GM21526 (cell line): Measurements from ENCODE around the gene PTPRB.
"Not testable (repeated sequence)": the region's sequence is repeated elsewhere in the genome, so short reads cannot be mapped to it uniquely, and the experiment has no call there.

Source experiments
- ATAC-seq: cut with Tn5 transposase; IDR thresholded peaks from one replicate; pipeline ENCODE4 v1.9.1; 2021; ENCODE audit warnings: moderate library complexity; ENCODE audit not compliant: unreplicated experiment, low FRiP score

Gene PTPRB

DNA sequence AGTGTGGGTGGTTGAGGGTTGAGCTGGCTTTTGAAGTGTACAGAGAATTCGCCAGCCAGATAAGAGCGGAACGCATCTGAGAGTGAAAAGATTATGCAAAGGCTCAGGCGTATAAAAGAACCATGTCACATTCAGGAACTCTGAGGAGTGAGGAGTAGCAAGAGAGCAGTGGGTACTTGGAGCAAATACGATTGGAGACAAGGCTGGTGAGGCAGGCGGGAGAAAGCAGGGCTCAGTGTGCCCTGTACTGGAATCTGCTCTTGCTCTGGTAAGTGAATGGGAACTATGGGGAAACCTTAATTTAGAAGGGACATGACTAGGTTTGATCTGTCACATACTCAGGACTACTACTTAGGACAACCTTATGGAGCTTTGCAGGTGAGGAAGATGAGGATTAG, 87.0 kb downstream of the PTPRB start:
- no peak for ATAC-seq

- no peak for ATAC-seq
Measured at GRCh38 chr12:70549340-70550179, 87.7 kb downstream of the PTPRB start.

GRCh38 chr12:70543444-70543843, 93.8 kb downstream of the PTPRB start:
- ATAC-seq: no peak

DNA sequence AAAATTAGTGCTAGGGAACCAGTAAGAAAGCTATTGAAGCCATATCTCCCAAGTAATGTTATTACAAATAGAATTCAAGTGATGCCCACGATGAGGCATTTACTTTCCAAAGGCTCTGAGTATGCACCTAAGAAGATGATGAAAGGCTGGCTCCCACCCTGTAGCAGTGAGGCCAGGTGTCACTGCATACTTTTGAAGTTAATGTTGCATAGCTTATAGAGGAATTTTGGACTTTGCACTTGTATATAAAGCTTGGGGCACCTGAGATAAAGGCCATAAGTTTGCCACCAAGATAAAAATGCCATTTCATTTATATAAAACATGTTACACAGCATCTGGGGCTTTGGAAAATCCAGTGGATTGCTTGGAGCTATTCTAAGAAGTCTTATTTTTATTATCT, 96.2 kb downstream of the PTPRB start:
- ATAC-seq: no peak

DNA sequence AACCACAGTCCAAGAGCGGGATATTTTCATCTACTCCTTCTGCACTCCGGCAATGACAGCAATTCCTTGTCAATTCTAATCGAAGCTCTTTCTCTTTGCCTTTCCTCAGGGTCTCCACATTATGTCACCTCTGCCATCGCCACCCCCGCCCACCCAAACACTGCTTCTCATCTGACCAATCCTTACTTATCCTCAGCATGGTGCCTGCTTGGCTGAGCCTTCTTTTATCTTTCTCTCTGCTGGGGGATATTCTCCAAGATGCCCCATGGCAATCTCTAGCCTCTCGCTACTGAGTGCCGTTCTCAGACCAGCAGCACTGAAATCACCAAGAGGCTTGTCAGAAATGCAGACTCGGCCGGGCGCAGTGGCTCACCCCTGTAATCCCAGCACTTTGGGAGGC, 100.6 kb downstream of the PTPRB start:
- no peak for ATAC-seq

DNA sequence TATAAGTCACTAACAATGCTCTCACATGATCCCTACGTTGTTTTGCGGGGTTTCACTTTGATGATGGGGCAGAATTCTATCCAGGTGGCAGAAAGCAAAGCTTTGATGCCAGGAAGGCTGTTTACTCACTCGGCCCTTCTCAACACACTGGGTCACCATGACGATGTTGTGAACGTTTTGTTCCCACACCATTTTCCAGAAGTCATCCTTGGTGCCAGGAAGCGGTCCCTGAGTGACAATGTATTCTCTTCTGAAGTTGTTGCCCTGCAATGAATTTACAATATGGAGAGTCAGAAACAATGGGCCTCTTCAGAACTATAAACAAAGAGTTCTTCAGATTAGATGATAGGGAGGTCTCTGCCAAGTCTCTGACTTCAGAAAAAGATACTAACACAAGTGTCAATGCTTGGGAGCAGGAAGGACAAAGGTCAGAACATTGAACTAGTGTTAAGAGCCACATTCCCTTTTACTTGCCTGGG, 101.3 kb downstream of the PTPRB start:
- ATAC-seq: no peak

DNA sequence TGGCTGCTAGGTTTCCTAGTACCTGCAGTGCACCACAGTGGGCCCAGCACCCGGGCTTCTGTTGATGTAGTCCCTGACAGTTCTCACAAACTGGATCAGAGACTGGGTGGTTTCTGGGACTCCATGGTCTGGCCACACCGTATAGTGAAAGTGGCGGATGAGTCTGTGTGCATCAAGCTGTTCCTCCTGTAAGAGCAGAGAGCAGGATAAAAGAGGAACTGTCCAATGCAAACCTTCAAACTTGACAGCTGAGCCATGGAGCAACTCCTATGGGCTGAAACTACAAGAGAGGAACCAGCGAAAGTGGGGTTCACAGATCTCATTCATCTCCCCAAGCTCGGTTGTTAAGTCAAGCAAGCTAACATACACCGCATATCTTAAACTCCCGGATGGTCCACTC, 102.8 kb downstream of the PTPRB start:
- no peak for ATAC-seq

GRCh38 chr12:70529647-70530046, 107.6 kb downstream of the PTPRB start:
- ATAC-seq: no peak

DNA sequence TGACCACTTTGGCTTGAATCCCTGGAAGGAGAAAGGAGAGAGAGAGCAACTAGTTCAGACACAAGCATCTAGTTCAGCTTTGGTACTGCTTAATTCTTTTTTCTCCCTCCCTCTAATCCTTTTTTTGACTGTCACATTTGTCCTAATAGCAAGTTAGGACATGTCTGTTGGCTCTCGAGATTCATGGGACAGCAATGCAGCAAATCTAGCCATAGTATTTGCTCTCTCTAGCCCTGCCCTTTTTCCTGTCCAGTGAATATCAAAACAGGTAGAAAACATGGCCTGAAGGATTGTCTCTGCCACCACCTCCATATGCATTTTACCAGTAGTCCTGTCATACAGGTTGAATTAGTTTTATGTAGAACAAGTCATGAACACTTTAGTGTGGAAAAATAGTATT, 116.4 kb downstream of the PTPRB start:
- no peak for ATAC-seq

- ATAC-seq: no peak
Measured at GRCh38 chr12:70513426-70513825, 123.8 kb downstream of the PTPRB start.

DNA sequence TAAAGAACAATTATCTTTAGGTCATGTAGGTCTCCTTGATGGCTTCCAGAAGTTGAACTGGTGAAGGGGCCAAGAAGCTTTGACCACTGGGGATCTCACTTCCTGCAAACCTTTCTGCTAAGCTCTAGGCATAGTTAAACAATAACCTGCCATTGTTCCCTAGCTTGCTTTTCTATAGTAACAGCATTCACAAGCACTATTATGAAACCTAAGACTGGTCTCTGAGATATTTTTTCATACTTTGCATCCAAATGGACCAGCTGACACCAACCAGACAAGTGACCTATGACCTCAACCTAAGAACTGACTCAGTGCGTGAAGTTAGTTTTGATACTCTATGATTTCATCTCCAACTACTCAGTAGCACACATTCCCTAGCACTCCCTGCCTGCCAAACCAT, 129.1 kb downstream of the PTPRB start:
- ATAC-seq: no peak

DNA sequence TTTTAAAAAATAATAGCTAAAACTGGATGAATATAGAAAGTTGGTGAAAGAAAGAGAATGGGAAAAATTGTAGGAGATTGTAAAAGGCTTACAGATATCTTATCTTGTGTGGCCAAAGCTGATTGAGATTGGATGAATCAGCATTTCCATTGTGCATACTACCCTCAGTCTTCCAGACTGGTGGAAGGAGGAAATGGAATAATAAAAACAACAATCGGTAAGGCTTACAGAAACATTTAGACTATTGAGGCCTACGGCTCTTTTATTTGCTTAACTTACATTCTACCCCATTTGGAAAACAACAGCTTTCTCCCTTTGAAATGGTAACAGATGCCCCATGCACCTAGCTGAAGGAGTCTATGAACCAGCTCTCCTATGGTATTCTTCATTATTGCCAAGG, 129.8 kb downstream of the PTPRB start:
- ATAC-seq: no peak

DNA sequence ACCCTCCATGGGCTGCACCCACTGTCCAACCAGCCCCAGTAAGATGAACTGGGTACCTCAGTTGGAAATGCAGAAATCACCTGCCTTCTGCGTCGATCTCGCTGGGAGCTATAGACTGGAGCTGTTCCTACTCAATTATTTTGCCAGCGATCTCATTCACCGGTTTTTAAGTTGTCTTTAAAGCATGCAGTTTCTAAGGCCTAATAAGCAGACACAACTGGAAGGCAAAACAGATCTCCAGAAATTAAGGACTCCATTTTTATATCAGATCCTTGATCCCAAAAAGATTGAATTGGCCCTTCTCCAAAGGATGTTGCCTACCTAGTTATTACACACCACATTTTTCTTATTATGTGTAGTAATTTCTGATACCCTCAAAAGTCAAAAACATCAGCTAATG, 139.7 kb downstream of the PTPRB start:
- ATAC-seq: no peak

DNA sequence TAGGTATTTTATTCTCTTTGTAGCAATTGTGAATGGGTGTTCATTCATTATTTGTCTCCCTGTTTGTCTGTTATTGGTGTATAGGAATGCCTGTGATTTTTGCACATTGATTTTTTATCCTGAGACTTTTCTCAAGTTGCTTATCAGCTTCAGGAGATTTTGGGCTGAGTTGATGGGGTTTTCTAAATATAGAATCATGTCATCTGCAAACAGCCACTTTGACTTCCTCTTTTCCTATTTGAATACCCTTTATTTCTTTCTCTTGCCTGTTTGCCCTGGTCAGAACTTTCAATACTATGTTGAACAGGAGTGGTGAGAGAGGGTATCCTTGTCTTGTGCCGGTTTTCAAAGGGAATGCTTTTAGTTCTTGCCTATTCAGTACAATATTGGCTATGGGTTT, 144.3 kb downstream of the PTPRB start:
- not testable (repeated sequence) for ATAC-seq

GRCh38 chr12:70490928-70491327, 146.3 kb downstream of the PTPRB start:
- ATAC-seq: not testable (repeated sequence)

- peak; percentile 72 for ATAC-seq
Measured at GRCh38 chr12:70487440-70487839, 149.8 kb downstream of the PTPRB start.

DNA sequence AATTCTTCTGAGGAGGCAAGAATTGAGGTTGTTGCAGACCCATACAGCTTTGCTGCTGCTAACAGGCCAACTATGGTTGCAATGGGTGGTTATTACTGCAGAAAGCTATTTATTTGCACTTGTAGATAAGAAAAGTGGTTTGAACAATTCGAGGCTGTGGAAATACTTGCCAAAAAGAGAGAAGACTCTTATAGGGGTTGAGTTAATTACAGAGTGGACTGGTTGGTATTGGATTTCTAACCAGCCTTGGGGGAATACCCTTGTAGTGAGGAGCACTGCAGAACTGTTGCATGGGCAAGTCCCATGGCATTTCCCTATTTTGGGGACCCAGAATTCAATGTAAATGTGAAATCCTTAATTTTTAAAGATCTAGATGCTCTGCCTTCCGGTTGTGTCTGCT, 150.6 kb downstream of the PTPRB start:
- no peak for ATAC-seq

DNA sequence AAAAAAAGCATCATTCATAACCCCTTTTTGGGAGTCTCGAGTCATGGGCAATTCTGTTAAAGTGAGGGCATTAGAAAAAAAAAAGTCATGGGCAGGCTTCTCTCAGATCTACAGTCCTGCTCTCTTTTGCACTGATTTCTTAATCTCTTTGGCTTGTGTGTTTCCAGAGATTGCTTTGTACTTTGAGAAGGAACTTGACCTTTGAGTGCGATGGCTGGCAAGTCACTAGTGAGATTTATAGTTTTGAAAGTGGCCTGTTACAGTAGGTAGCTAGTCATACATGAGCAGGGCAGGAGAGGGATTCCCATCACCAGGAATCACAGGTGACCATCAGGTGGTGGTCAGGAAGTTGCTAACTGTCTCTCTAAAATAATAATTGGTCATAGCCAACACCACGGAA, 151.5 kb downstream of the PTPRB start:
- ATAC-seq: no peak

- ATAC-seq: no peak
Measured at GRCh38 chr12:70484464-70484863, 152.8 kb downstream of the PTPRB start.

DNA sequence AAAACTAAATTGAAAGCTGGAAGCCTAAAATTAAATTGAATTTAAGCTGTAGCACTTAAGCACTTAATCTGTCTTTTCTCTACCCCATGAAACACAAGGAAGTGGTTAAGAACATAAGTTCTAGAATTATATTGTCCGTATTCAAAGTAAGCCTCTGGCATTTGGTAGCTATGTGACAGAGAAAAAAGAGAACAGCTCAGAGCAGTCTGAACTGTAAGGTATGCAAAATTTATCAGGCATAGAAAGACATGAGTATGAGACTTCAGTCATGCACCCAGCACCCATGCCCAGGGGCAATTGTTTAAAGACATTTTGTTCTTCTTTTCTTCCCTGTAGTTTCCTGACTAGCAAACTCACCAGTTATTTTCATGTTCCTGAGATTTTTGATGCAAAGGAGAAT, 154.5 kb downstream of the PTPRB start:
- no peak for ATAC-seq

GRCh38 chr12:70469221-70469820, 167.9 kb downstream of the PTPRB start:
- peak; percentile 49 for ATAC-seq

DNA sequence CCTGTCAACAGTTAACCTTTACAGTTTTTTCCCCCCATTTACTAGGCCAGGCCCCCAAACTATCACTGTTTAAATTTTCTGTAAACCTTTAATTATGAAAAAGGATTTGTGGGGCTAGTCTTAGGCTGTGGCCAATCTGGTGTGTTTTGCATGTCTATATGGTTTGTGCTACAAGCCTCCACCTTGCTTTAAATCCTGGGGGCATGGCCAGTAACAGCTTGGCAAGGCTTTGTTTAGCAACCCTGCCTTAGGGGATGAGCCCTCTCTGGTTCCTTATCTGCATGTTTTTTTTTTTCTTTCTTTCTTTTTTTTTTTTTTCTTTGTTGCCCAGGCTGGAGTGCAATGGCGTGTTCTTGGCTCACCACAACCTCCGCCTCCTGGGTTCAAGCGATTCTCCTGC, 168.5 kb downstream of the PTPRB start:
- ATAC-seq: peak; percentile 24
